KMS-11 (cell line): Measurements from ENCODE around the gene C1orf21.

Experiments
- H2AFZ ChIP-seq: fragments of 200-600 bp; sonication (generic); 2 replicates; pipeline ENCODE4 v1.6.1; 2016; ENCODE audit warnings: antibody characterized with exemption, mixed run types, low read depth
- H3K27ac ChIP-seq: fragments of 200-600 bp; sonication (generic); 2 replicates; pipeline ENCODE4 v1.6.1; 2016; ENCODE audit warnings: mild to moderate bottlenecking, mixed run types
- H3K27me3 ChIP-seq: fragments of 200-600 bp; sonication (generic); 2 replicates; pipeline ENCODE4 v1.6.1; 2017; ENCODE audit warnings: mild to moderate bottlenecking, low read depth, mixed run types, moderate library complexity; ENCODE audit not compliant: insufficient read depth
- H3K36me3 ChIP-seq: fragments of 200-600 bp; sonication (generic); 2 replicates; pipeline ENCODE4 v1.6.1; 2017; ENCODE audit warnings: mild to moderate bottlenecking, mixed run types; ENCODE audit not compliant: insufficient read depth
- H3K4me1 ChIP-seq: fragments of 200-600 bp; sonication (generic); 2 replicates; pipeline ENCODE4 v1.6.1; 2016; ENCODE audit warnings: mild to moderate bottlenecking, low read depth, mixed run types; ENCODE audit not compliant: poor library complexity, severe bottlenecking
- H3K4me2 ChIP-seq: fragments of 200-600 bp; sonication (generic); 2 replicates; pipeline ENCODE4 v1.7.0; 2016; ENCODE audit warnings: mild to moderate bottlenecking, mixed run types
- H3K4me3 ChIP-seq: fragments of 200-600 bp; sonication (generic); IDR thresholded peaks from 2 replicates; pipeline ENCODE4 v1.6.1; 2017; ENCODE audit warnings: low read depth, low read length, mixed read lengths; ENCODE audit not compliant: insufficient read depth
- H3K79me2 ChIP-seq: fragments of 200-600 bp; sonication (generic); 2 replicates; pipeline ENCODE4 v1.6.1; 2016; ENCODE audit warnings: low read depth, mixed run types; ENCODE audit not compliant: insufficient read depth
- H3K9ac ChIP-seq: fragments of 200-600 bp; sonication (generic); 2 replicates; pipeline ENCODE4 v1.6.1; 2016; ENCODE audit warnings: mild to moderate bottlenecking, mixed run types
- H4K20me1 ChIP-seq: fragments of 200-600 bp; sonication (generic); 2 replicates; pipeline ENCODE4 v1.6.1; 2016; ENCODE audit warnings: mild to moderate bottlenecking, mixed run types; ENCODE audit not compliant: insufficient read depth
- TF ChIP-seq, protein P1 (sequence below): fragments of 200-600 bp; sonication (generic); conservative IDR thresholded peaks from 2 replicates; pipeline ENCODE4 v1.6.1; 2017; ENCODE audit warnings: low read depth, mild to moderate bottlenecking, antibody characterized with exemption, low read length, moderate library complexity, mixed read lengths

C1orf21 gene

DNA sequence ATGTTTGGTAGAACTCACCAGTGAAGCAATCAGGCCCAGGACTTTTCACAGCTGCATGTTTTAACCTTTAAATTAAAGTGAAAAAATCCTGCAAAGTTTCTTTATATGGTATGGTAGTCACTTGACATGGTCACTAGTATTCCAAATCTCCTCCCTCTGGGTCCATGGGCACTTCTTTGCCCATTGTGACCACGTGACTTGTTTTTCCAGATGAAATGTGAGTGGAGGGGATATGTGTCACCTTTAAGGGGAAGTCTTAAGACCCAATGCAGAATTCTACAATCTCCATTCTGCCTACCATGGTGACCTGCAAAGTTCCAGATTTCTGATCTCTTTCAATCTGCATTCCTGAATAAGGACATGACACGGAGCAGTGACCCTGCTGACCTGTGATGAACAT, 152.8 kb downstream of the C1orf21 start:
- Histone ChIP-seq H4K20me1 (no peaks in the 10 kb centered on the region), H2AFZ (no peak overlapping the region), H3K9ac (no peak overlapping the region), H3K79me2 (no peaks in the 10 kb centered on the region), H3K27me3 (no peaks in the 10 kb centered on the region), H3K36me3 (no peaks in the 10 kb centered on the region), H3K4me2 (no peak overlapping the region), H3K4me3 (no peak overlapping the region), H3K27ac (no peak overlapping the region), H3K4me1 (no peaks in the 10 kb centered on the region)
- TF ChIP-seq, protein P1, sequence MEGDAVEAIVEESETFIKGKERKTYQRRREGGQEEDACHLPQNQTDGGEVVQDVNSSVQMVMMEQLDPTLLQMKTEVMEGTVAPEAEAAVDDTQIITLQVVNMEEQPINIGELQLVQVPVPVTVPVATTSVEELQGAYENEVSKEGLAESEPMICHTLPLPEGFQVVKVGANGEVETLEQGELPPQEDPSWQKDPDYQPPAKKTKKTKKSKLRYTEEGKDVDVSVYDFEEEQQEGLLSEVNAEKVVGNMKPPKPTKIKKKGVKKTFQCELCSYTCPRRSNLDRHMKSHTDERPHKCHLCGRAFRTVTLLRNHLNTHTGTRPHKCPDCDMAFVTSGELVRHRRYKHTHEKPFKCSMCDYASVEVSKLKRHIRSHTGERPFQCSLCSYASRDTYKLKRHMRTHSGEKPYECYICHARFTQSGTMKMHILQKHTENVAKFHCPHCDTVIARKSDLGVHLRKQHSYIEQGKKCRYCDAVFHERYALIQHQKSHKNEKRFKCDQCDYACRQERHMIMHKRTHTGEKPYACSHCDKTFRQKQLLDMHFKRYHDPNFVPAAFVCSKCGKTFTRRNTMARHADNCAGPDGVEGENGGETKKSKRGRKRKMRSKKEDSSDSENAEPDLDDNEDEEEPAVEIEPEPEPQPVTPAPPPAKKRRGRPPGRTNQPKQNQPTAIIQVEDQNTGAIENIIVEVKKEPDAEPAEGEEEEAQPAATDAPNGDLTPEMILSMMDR: no peak

DNA sequence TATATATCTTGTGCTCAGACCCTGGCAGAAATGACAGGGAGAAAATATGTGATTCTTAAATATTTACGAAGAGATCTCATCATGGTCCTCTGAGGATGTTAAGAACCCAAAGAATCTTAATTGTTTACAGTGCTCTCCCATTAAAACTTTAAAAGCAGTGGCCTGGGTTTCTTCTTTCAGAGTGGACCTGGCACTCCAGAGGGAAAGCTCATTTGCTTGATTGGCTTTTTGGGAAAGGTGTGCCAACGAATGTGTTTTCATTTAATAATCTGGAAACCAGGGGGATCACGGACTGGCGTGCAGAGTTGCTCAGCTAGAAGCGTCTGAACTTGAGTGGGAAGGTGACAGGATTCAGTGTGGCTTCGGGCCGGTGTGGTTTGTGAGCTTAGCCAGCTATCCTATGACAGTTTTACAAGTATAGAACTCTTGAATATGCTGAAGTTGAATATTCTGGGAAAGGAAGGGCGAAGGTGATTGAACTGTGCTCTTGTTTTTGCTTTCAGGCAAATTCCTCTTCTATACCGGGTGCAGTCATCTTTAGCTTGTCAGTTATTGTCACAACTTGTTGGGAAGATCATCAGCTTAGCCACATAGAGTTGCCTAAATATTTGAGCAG, 154.8 kb downstream of the C1orf21 start:
- H3K36me3 ChIP-seq: no peaks in the 10 kb centered on the region
- H4K20me1 ChIP-seq: no peaks in the 10 kb centered on the region
- H3K79me2 ChIP-seq: no peaks in the 10 kb centered on the region
- no peaks in the 10 kb centered on the region for H3K4me1 ChIP-seq
- no peak overlapping the region for H3K9ac ChIP-seq
- H3K4me3 ChIP-seq: no peak overlapping the region
- H2AFZ ChIP-seq: no peak overlapping the region
- H3K4me2 ChIP-seq: no peak overlapping the region
- H3K27ac ChIP-seq: no peak overlapping the region
- TF ChIP-seq, protein P1: no peak
- no peaks in the 10 kb centered on the region for H3K27me3 ChIP-seq

DNA sequence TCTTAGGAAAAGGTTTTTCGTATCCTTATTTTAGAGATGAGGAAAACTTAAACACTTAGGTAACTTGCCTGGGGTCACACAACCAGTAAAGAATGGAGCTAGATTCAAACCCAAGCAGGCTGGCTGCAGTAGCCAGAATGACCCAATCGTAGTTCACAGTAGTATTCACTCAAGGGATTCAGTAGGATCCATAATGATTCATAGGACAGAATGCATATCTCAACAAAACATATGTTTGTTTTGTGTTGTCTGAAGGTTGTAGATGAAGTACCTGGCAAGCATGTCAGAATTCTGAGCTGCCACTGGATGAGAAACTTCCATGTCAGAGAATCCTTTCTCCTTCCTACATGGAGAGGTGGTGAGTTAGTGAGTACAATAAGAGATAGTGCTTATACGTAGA, 155.5 kb downstream of the C1orf21 start:
- Histone ChIP-seq H4K20me1 (no peaks in the 10 kb centered on the region), H3K4me3 (no peak overlapping the region), H2AFZ (no peak overlapping the region), H3K36me3 (no peaks in the 10 kb centered on the region), H3K79me2 (no peaks in the 10 kb centered on the region), H3K27me3 (no peaks in the 10 kb centered on the region), H3K27ac (no peak overlapping the region), H3K9ac (no peak overlapping the region), H3K4me1 (no peaks in the 10 kb centered on the region), H3K4me2 (no peak overlapping the region)
- TF ChIP-seq, protein P1: no peak

DNA sequence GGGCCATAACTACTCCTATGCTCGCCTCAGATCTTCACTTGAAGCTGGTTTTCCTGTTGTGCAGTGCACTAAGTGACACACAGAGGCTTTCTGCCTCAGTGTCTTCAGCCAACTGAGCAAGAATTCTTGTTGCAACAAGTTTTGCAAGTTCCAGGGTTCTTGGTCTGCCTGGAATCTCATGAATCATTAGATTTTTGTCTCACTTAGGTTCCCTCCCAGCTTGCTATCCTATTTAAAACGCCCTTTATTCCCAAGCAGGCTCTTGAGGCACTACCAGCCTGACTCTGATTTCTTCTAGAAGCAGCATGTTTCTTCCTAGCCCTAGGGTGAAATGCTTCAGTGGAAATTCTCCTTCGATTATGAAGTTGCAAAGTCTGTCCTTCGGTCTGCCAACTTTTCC, 158.8 kb downstream of the C1orf21 start:
- Histone ChIP-seq H3K9ac (no peak overlapping the region), H4K20me1 (no peaks in the 10 kb centered on the region), H3K27ac (no peak overlapping the region), H3K36me3 (no peaks in the 10 kb centered on the region), H2AFZ (no peak overlapping the region), H3K4me2 (no peak overlapping the region), H3K27me3 (no peaks in the 10 kb centered on the region), H3K4me3 (no peak overlapping the region), H3K4me1 (no peaks in the 10 kb centered on the region), H3K79me2 (no peaks in the 10 kb centered on the region)
- TF ChIP-seq, protein P1: no peak
